Adrenal gland (tissue), 5 donors: ENCODE measurements around the gene TMEM161A.

Source experiments
- POLR2A ChIP-seq, 2 donors: fragments of 450-650 bp; IDR thresholded peaks; one replicate each; pipeline ENCODE4 v1.6.1; 2017; ENCODE audit warnings: antibody characterized with exemption in 2 of 2, mild to moderate bottlenecking in 2 of 2, moderate library complexity in 1 of 2
- TF ChIP-seq, protein P1 (sequence below), 6 experiments: fragments of 450-650 bp in 4 of 6; fragments of 200-600 bp in 2 of 6; sonication (generic) in 1 of 6; IDR thresholded peaks; 1 replicate in 5 of 6; 2 replicates in 1 of 6; pipeline versions ENCODE4 v1.5.1 to v1.8.0; 2016 to 2021; ENCODE audit warnings: antibody characterized with exemption in 6 of 6, mild to moderate bottlenecking in 2 of 6, moderate library complexity in 1 of 6
- donor health status: DM: no; HTN: no; CAD: no.

DNA sequence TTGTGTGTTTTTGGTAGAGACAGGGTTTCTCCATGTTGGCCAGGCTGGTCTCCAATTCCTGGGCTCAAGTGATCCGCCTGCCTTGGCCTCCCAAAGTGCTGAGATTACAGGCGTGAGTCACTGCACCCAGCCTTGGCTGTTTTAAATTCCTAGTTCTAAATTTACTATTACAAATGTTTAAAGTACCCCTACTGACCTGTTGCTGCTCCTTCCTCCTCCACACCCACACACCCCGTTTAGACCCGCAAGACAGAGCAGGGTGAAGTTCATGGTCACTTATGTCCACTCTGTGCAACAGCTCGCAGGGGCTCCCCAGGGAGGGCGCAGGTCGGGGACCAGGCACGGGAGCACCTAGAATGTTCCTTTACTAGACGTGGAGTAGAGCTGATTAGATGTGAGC is 28.7 kb downstream of the TMEM161A start:
- TF ChIP-seq, protein P1, sequence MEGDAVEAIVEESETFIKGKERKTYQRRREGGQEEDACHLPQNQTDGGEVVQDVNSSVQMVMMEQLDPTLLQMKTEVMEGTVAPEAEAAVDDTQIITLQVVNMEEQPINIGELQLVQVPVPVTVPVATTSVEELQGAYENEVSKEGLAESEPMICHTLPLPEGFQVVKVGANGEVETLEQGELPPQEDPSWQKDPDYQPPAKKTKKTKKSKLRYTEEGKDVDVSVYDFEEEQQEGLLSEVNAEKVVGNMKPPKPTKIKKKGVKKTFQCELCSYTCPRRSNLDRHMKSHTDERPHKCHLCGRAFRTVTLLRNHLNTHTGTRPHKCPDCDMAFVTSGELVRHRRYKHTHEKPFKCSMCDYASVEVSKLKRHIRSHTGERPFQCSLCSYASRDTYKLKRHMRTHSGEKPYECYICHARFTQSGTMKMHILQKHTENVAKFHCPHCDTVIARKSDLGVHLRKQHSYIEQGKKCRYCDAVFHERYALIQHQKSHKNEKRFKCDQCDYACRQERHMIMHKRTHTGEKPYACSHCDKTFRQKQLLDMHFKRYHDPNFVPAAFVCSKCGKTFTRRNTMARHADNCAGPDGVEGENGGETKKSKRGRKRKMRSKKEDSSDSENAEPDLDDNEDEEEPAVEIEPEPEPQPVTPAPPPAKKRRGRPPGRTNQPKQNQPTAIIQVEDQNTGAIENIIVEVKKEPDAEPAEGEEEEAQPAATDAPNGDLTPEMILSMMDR (IDR thresholded peaks at IDR 0.05): no peak
- TF ChIP-seq POLR2A (IDR thresholded peaks at IDR 0.05): no peak
